Parathyroid adenoma (tissue), 2 donors: ENCODE results near the gene SASH1.

Experiments used
- H2AFZ ChIP-seq: fragments of 300-600 bp; sonication (generic); one replicate; pipeline ENCODE4 v1.7.0; 2017; ENCODE audit warnings: antibody characterized with exemption, mild to moderate bottlenecking
- H3K27ac ChIP-seq: fragments of 300-600 bp; sonication (generic); one replicate; pipeline ENCODE4 v1.7.0; 2017
- H3K27me3 ChIP-seq: fragments of 300-600 bp; sonication (generic); one replicate; pipeline ENCODE4 v1.7.0; 2017; ENCODE audit warnings: low read length; ENCODE audit not compliant: control insufficient read depth, insufficient read depth
- H3K36me3 ChIP-seq: fragments of 300-600 bp; sonication (generic); one replicate; pipeline ENCODE4 v1.7.0; 2017; ENCODE audit warnings: low read length; ENCODE audit not compliant: control insufficient read depth, insufficient read depth
- H3K4me1 ChIP-seq: fragments of 300-600 bp; sonication (generic); one replicate; pipeline ENCODE4 v1.7.0; 2017; ENCODE audit warnings: control low read depth
- H3K4me2 ChIP-seq: fragments of 300-600 bp; sonication (generic); one replicate; pipeline ENCODE4 v1.7.0; 2017; ENCODE audit warnings: low read length
- H3K4me3 ChIP-seq: fragments of 300-600 bp; sonication (generic); one replicate; pipeline ENCODE4 v1.7.0; 2017; ENCODE audit warnings: low read depth, low read length
- H3K79me2 ChIP-seq: fragments of 300-600 bp; sonication (generic); one replicate; pipeline ENCODE4 v1.7.0; 2017; ENCODE audit warnings: control low read depth
- H3K9ac ChIP-seq: fragments of 300-600 bp; sonication (generic); one replicate; pipeline ENCODE4 v1.7.0; 2017; ENCODE audit warnings: mild to moderate bottlenecking
- H3K9me3 ChIP-seq: fragments of 300-600 bp; sonication (generic); one replicate; pipeline ENCODE4 v1.7.0; 2017; ENCODE audit warnings: low read length; ENCODE audit not compliant: control insufficient read depth
- TF ChIP-seq, protein P1 (sequence below): fragments of 300-600 bp; sonication (generic); IDR thresholded peaks from one replicate; pipeline ENCODE4 v1.7.0; 2017; ENCODE audit warnings: antibody characterized with exemption, mild to moderate bottlenecking
- donor health status: primary hyperparathyroidism.

The SASH1 gene

GRCh38 chr6:148528292-148528691 lies 185.7 kb downstream of the SASH1 start:
- Histone ChIP-seq H3K36me3 (no peaks in the 10 kb centered on the region), H2AFZ (no peak overlapping the region), H3K4me1 (no peaks in the 10 kb centered on the region), H3K4me2 (no peak overlapping the region), H3K79me2 (no peaks in the 10 kb centered on the region), H3K4me3 (no peak overlapping the region), H3K27me3 (no peaks in the 10 kb centered on the region), H3K9me3 (no peaks in the 10 kb centered on the region), H3K27ac (no peak overlapping the region), H3K9ac (no peak overlapping the region)
- TF ChIP-seq, protein P1, sequence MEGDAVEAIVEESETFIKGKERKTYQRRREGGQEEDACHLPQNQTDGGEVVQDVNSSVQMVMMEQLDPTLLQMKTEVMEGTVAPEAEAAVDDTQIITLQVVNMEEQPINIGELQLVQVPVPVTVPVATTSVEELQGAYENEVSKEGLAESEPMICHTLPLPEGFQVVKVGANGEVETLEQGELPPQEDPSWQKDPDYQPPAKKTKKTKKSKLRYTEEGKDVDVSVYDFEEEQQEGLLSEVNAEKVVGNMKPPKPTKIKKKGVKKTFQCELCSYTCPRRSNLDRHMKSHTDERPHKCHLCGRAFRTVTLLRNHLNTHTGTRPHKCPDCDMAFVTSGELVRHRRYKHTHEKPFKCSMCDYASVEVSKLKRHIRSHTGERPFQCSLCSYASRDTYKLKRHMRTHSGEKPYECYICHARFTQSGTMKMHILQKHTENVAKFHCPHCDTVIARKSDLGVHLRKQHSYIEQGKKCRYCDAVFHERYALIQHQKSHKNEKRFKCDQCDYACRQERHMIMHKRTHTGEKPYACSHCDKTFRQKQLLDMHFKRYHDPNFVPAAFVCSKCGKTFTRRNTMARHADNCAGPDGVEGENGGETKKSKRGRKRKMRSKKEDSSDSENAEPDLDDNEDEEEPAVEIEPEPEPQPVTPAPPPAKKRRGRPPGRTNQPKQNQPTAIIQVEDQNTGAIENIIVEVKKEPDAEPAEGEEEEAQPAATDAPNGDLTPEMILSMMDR: no peak

- no peaks in the 10 kb centered on the region for H3K9me3 ChIP-seq
- H3K4me2 ChIP-seq: no peak overlapping the region
- H3K4me3 ChIP-seq: no peak overlapping the region
- H3K27me3 ChIP-seq: no peaks in the 10 kb centered on the region
- H2AFZ ChIP-seq: no peak overlapping the region
- TF ChIP-seq, protein P1: no peak
- H3K4me1 ChIP-seq: no peaks in the 10 kb centered on the region
- H3K79me2 ChIP-seq: no peaks in the 10 kb centered on the region
- H3K27ac ChIP-seq: no peak overlapping the region
- no peak overlapping the region for H3K9ac ChIP-seq
- no peaks in the 10 kb centered on the region for H3K36me3 ChIP-seq
These were observed 186.4 kb downstream of the SASH1 start for GRCh38 chr6:148529010-148529409.

- no peak overlapping the region for H3K27ac ChIP-seq
- H3K9me3 ChIP-seq: no peaks in the 10 kb centered on the region
- H3K9ac ChIP-seq: no peak overlapping the region
- no peak overlapping the region for H3K4me2 ChIP-seq
- H3K4me1 ChIP-seq: no peaks in the 10 kb centered on the region
- H3K36me3 ChIP-seq: no peaks in the 10 kb centered on the region
- TF ChIP-seq, protein P1: no peak
- H2AFZ ChIP-seq: peak overlapping the region; percentile 42
- H3K4me3 ChIP-seq: no peak overlapping the region
- H3K27me3 ChIP-seq: no peaks in the 10 kb centered on the region
- no peaks in the 10 kb centered on the region for H3K79me2 ChIP-seq
These were observed 187.8 kb downstream of the SASH1 start for GRCh38 chr6:148530394-148530953.

GRCh38 chr6:148530976-148531375 lies 188.3 kb downstream of the SASH1 start:
- Histone ChIP-seq H3K27me3 (no peaks in the 10 kb centered on the region), H3K9me3 (no peaks in the 10 kb centered on the region), H3K27ac (no peak overlapping the region), H2AFZ (no peak overlapping the region), H3K4me3 (no peak overlapping the region), H3K36me3 (no peaks in the 10 kb centered on the region), H3K79me2 (no peaks in the 10 kb centered on the region), H3K4me1 (no peaks in the 10 kb centered on the region), H3K4me2 (no peak overlapping the region), H3K9ac (no peak overlapping the region)
- TF ChIP-seq, protein P1: no peak

DNA sequence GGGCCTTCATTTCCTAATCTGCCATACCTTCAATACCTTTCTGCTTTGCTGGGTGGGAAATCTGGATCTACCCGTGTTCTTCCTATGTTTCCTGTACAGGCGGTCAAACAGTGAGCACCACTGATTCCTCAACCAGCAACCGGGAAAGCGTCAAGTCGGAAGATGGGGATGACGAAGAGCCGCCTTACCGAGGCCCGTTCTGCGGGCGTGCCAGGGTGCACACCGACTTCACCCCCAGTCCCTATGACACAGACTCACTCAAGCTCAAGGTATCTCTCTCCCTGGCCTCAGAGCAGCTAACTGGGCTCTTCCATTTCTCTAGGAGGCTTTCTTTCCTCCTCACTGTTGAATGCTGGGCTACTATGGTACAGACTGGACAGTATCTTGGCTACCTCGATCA lies 190.1 kb downstream of the SASH1 start:
- TF ChIP-seq, protein P1: no peak
- Histone ChIP-seq H3K4me3 (no peak overlapping the region), H3K27ac (no peak overlapping the region), H2AFZ (no peak overlapping the region), H3K36me3 (no peaks in the 10 kb centered on the region), H3K4me2 (no peak overlapping the region), H3K27me3 (no peaks in the 10 kb centered on the region), H3K9me3 (no peaks in the 10 kb centered on the region), H3K79me2 (no peaks in the 10 kb centered on the region), H3K9ac (no peak overlapping the region), H3K4me1 (no peaks in the 10 kb centered on the region)
